ENCODE data around the gene ABHD17C.

Gene ABHD17C

DNA sequence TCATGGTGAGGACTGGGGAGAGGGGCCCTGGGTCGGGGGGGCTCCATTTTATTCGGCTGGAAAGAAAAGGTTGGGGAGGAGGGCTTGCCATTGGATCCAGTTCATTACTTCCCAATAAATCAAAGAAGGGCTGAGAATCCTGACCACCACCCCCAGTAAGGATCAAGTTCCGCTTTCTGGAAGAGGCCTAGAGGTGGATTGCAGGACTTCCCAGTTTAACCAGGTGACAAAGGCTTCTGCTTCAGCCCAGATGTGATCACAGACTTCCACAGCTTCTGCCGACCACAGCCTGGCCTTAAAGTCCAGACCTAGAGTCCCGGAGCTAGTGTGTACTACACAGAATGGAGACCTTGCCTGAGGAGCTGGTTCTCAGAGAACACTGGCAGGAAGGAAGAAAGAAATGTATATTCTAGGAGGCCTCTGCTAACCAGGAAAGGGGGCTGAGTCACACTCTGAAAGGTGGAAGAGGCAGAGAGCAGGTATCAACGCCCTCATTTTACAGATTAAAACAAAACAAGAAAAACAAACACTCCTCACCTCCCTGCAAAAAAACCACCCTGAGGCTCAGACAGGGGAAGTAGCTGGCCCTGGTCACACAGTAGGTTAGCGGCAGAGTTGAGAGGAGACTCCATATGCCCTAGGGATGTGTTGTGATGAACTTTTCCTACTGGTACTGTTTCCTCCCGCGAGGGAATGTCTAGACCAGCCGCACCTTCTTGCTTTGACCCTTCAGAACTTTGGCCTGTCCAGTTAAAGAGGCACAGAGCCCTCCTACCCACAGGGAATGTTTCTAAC is 82.9 kb downstream of the ABHD17C start:
- Histone ChIP-seq H3K27me3 (ENCODE audit: insufficient read depth, low read length) (peaks cover 57% of the 10 kb centered on the region), H3K9me3 (ENCODE audit: insufficient read depth, low read depth, low read length) (no peaks in the 10 kb centered on the region), H3K4me3 (ENCODE audit: low read length) (no peak overlapping the region), H3K9ac (ENCODE audit: low read depth, low read length) (no peak overlapping the region), H3K27ac (ENCODE audit: low read depth, low read length) (no peak overlapping the region), H3K36me3 (ENCODE audit: insufficient read depth, low read length) (no peaks in the 10 kb centered on the region), H3K4me1 (ENCODE audit: insufficient read depth, low read length) (0 out of 2 replicates have a peak, but pooled peaks cover 5% of the 10 kb centered on the region)
- 87% methylated on average over 9 of the region's 10 CpGs for WGBS

- peak overlapping the region; percentile 52 for H3K4me3 ChIP-seq (ENCODE audit: low read length)
- no peaks in the 10 kb centered on the region for H3K36me3 ChIP-seq (ENCODE audit: insufficient read depth, low read length)
- no peak overlapping the region for H3K9ac ChIP-seq (ENCODE audit: low read depth, low read length)
- H3K9me3 ChIP-seq (ENCODE audit: insufficient read depth, low read depth, low read length): no peaks in the 10 kb centered on the region
- H3K4me1 ChIP-seq (ENCODE audit: insufficient read depth, low read length): 0 out of 2 replicates have a peak, but pooled peaks cover 5% of the 10 kb centered on the region
- H3K27ac ChIP-seq (ENCODE audit: low read depth, low read length): no peak overlapping the region
- peaks cover 60% of the 10 kb centered on the region for H3K27me3 ChIP-seq (ENCODE audit: insufficient read depth, low read length)
- 28% methylated on average over 7 of the region's 7 CpGs for WGBS
These were observed 83.5 kb downstream of the ABHD17C start for GRCh38 chr15:80778621-80778963.

GRCh38 chr15:80778964-80779657 is 84.0 kb downstream of the ABHD17C start, which contains the start of gene CEMIP:
CEMIP (plus strand) TSS chr15:80779370; CDS start chr15:80873880, 94,510 bp downstream.
- H3K4me3 ChIP-seq (ENCODE audit: low read length): peak within 1 kb of the TSS; percentile 52
- no peak within 1 kb of the TSS for H3K9ac ChIP-seq (ENCODE audit: low read depth, low read length)
- WGBS: 1% methylated on average over 75 of the region's 75 CpGs

GRCh38 chr15:80779658-80780415 is 84.7 kb downstream of the ABHD17C start:
- H3K27me3 ChIP-seq (ENCODE audit: insufficient read depth, low read length): peaks cover 60% of the 10 kb centered on the region
- peak overlapping the region; percentile 52 for H3K4me3 ChIP-seq (ENCODE audit: low read length)
- no peaks in the 10 kb centered on the region for H3K9me3 ChIP-seq (ENCODE audit: insufficient read depth, low read depth, low read length)
- no peaks in the 10 kb centered on the region for H3K36me3 ChIP-seq (ENCODE audit: insufficient read depth, low read length)
- WGBS: 3% methylated on average over 45 of the region's 45 CpGs
- no peak overlapping the region for H3K9ac ChIP-seq (ENCODE audit: low read depth, low read length)
- H3K4me1 ChIP-seq (ENCODE audit: insufficient read depth, low read length): 0 out of 2 replicates have a peak, but pooled peaks cover 5% of the 10 kb centered on the region
- no peak overlapping the region for H3K27ac ChIP-seq (ENCODE audit: low read depth, low read length)

More at GRCh38 chr15:80778964-80779657, 84.0 kb downstream of the ABHD17C start, which contains the start of gene CEMIP:
- 0 out of 2 replicates have a peak, but pooled peaks cover 5% of the 10 kb centered on the region for H3K4me1 ChIP-seq (ENCODE audit: insufficient read depth, low read length)
- H3K27ac ChIP-seq (ENCODE audit: low read depth, low read length): no peak within 1 kb of the TSS
- H3K36me3 ChIP-seq (ENCODE audit: insufficient read depth, low read length): no peaks in the 10 kb centered on the region
- H3K27me3 ChIP-seq (ENCODE audit: insufficient read depth, low read length): peaks cover 60% of the 10 kb centered on the region
- no peaks in the 10 kb centered on the region for H3K9me3 ChIP-seq (ENCODE audit: insufficient read depth, low read depth, low read length)

DNA sequence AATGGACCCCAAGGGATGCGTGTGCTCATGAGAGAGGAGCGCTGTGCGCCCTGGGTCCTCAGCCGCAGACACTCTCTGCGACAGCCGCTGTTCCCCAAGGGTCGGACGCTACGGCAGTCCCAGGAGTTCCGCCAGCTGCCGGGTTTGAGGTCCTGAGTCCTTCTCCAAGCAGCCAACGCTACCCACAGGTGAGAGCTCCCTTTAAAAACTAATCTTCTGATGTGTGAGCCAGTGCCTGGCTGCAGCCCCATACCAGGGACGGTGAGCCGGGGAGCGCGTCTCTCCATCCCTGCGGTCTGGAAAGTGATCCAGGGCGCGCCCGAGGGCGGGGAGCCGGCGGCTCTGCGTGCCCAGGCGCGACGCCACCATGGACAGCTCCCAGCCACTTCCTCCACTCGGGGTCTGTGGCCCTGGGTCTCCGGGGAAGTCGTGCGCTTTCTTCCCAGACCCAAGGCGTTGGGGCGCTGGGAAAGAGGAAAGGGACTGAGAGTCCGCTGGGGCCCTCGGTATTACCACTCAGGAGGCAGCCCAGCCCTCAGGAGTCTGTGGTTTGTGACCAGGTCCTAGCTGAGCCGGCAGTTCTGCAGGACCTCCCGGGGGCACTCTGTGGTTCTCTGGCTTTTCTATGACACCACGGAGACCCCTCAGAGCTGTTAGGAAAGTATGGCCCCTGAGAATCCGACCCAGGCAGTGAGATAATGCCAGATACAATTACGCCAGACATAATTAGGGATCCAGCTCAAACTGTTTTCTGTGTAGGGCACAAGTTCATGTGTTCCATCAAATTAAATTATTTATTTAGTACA is 85.5 kb downstream of the ABHD17C start:
- Histone ChIP-seq H3K9me3 (ENCODE audit: insufficient read depth, low read depth, low read length) (no peaks in the 10 kb centered on the region), H3K4me1 (ENCODE audit: insufficient read depth, low read length) (0 out of 2 replicates have a peak, but pooled peaks cover 5% of the 10 kb centered on the region), H3K4me3 (ENCODE audit: low read length) (peak overlapping the region; percentile 52), H3K27me3 (ENCODE audit: insufficient read depth, low read length) (peaks cover 60% of the 10 kb centered on the region), H3K36me3 (ENCODE audit: insufficient read depth, low read length) (no peaks in the 10 kb centered on the region), H3K27ac (ENCODE audit: low read depth, low read length) (no peak overlapping the region), H3K9ac (ENCODE audit: low read depth, low read length) (no peak overlapping the region)
- 4% methylated on average over 40 of the region's 40 CpGs for WGBS

DNA sequence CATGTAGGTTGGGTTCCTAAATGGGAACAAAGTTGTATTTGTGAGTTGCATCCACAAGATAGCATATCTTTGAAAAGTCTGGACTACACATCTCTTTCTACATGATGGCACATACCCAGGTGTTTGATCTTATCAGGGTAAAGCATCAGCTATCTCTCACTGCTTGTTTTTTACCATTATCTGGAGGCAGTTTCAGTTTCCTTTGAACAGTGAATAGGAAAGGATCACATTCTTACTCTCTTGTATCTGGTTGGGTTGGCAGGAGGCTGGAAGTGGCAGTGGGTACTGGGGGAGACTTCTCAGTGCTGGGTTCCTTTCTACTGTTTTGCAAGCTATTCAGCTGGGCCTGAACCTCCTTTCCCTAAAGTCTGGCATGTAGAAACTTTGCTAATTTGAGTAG is 88.2 kb downstream of the ABHD17C start:
- H3K27ac ChIP-seq (ENCODE audit: low read depth, low read length): no peak overlapping the region
- H3K36me3 ChIP-seq (ENCODE audit: insufficient read depth, low read length): no peaks in the 10 kb centered on the region
- H3K9me3 ChIP-seq (ENCODE audit: insufficient read depth, low read depth, low read length): no peaks in the 10 kb centered on the region
- peaks cover 50% of the 10 kb centered on the region for H3K27me3 ChIP-seq (ENCODE audit: insufficient read depth, low read length)
- H3K4me3 ChIP-seq (ENCODE audit: low read length): no peak overlapping the region
- H3K9ac ChIP-seq (ENCODE audit: low read depth, low read length): no peak overlapping the region
- H3K4me1 ChIP-seq (ENCODE audit: insufficient read depth, low read length): 0 out of 2 replicates have a peak, but pooled peaks cover 5% of the 10 kb centered on the region

DNA sequence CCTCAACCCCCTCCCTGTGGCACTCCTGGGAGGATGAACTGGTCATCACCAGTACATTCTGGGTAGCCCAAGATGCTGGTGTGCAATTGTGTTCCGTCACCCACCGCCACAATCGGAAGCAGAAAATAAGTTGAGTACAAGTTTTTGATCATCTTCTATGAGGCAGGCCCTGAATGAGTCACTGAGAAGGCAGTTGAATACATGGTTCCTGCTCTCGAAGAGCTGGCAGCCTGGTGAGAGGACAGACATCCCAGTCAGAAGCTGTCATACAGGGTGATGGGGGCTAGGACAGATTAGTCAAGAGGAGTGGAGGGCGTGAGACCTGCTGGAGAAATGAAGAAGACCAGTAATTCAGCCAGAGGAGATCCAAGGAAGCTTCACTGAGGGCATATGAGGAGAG is 90.2 kb downstream of the ABHD17C start:
- Histone ChIP-seq H3K4me1 (ENCODE audit: insufficient read depth, low read length) (peaks cover 5% of the 10 kb centered on the region; the same call in 1 of the 2 replicates), H3K27ac (ENCODE audit: low read depth, low read length) (no peak overlapping the region), H3K4me3 (ENCODE audit: low read length) (no peak overlapping the region), H3K36me3 (ENCODE audit: insufficient read depth, low read length) (no peaks in the 10 kb centered on the region), H3K27me3 (ENCODE audit: insufficient read depth, low read length) (peaks cover 29% of the 10 kb centered on the region), H3K9me3 (ENCODE audit: insufficient read depth, low read depth, low read length) (no peaks in the 10 kb centered on the region), H3K9ac (ENCODE audit: low read depth, low read length) (no peak overlapping the region)
- 94% methylated on average over 5 of the region's 5 CpGs for WGBS

DNA sequence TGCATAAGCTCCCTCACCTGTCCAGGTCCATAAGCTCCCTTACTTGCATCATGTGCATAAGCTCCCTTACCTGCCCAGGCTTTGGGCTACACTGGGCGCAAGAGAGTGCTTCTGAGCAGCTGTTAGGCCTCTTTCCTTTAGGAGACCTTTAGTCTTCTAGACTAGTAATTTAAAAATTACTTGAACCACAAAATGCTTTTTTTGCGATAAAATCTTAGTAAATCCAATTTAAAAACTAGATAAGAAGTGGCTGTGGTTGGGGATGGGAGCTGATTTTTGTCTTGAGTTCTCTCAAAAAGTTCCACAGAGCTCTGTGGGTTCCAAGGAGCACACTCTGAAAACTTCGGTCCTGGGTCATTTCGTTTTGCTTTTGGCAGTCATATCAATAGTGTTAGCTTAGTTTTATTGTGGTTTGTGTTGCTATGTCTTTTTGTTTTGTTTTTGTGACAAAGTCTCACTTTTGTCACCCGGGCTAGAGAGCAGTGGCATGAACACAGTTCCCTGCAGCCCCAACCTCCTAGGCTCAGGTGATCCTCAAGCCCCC is 90.8 kb downstream of the ABHD17C start:
- Histone ChIP-seq H3K4me3 (ENCODE audit: low read length) (no peak overlapping the region), H3K27ac (ENCODE audit: low read depth, low read length) (no peak overlapping the region), H3K9me3 (ENCODE audit: insufficient read depth, low read depth, low read length) (no peaks in the 10 kb centered on the region), H3K36me3 (ENCODE audit: insufficient read depth, low read length) (no peaks in the 10 kb centered on the region), H3K27me3 (ENCODE audit: insufficient read depth, low read length) (peaks cover 24% of the 10 kb centered on the region), H3K9ac (ENCODE audit: low read depth, low read length) (no peak overlapping the region), H3K4me1 (ENCODE audit: insufficient read depth, low read length) (peaks cover 3% of the 10 kb centered on the region; the same call in 1 of the 2 replicates)
- 89% methylated on average over 5 of the region's 5 CpGs for WGBS

GRCh38 chr15:80787316-80787715 is 92.2 kb downstream of the ABHD17C start:
- no peaks in the 10 kb centered on the region for H3K36me3 ChIP-seq (ENCODE audit: insufficient read depth, low read length)
- no peak overlapping the region for H3K4me3 ChIP-seq (ENCODE audit: low read length)
- WGBS: 95% methylated on average over 3 of the region's 3 CpGs
- no peak overlapping the region for H3K27ac ChIP-seq (ENCODE audit: low read depth, low read length)
- H3K27me3 ChIP-seq (ENCODE audit: insufficient read depth, low read length): peaks cover 10% of the 10 kb centered on the region; the same call in 1 of the 2 replicates
- no peaks in the 10 kb centered on the region for H3K9me3 ChIP-seq (ENCODE audit: insufficient read depth, low read depth, low read length)
- H3K9ac ChIP-seq (ENCODE audit: low read depth, low read length): no peak overlapping the region
- no peaks in the 10 kb centered on the region; the same call in 1 of the 2 replicates for H3K4me1 ChIP-seq (ENCODE audit: insufficient read depth, low read length)

- 90% methylated on average over 6 of the region's 6 CpGs for WGBS
- Histone ChIP-seq H3K27me3 (ENCODE audit: insufficient read depth, low read length) (no peaks in the 10 kb centered on the region), H3K4me1 (ENCODE audit: insufficient read depth, low read length) (no peaks in the 10 kb centered on the region; the same call in 1 of the 2 replicates), H3K36me3 (ENCODE audit: insufficient read depth, low read length) (no peaks in the 10 kb centered on the region), H3K27ac (ENCODE audit: low read depth, low read length) (no peak overlapping the region), H3K9ac (ENCODE audit: low read depth, low read length) (no peak overlapping the region), H3K4me3 (ENCODE audit: low read length) (no peak overlapping the region), H3K9me3 (ENCODE audit: insufficient read depth, low read depth, low read length) (no peaks in the 10 kb centered on the region)
These were observed 93.4 kb downstream of the ABHD17C start for GRCh38 chr15:80788536-80788935.

All from HUES64 (cell line).